Gastrocnemius medialis (tissue), 4 donors: Measurements from ENCODE around the gene MEF2C. TPM values are rescaled to one million over a fixed set of nuclear protein-coding genes. Genes with fewer than 3 reads are reported as not detected.

Experiments
- ATAC-seq, 2 donors: fragments of 150-250 bp; one replicate each; pipeline ENCODE4 v1.9.1; 2016
- DNase-seq, 2 donors: peaks; one replicate each; pipeline ENCODE4 v3.0.0-alpha.2; 2019
- H3K27ac ChIP-seq, 4 donors: fragments of 200-600 bp; sonication (generic); 1 replicate in 1 of 4; 2 replicates in 3 of 4; pipeline ENCODE4 v1.5.1; 2016 to 2018; ENCODE audit warnings: mild to moderate bottlenecking in 2 of 4, moderate library complexity in 1 of 4
- H3K27me3 ChIP-seq, 3 donors: fragments of 200-600 bp; sonication (generic) in 2 of 3; 1 replicate in 1 of 3; 2 replicates in 2 of 3; pipeline versions ENCODE4 v1.5.1 to v1.6.0; 2016 to 2019; ENCODE audit warnings: mild to moderate bottlenecking in 1 of 3, moderate library complexity in 1 of 3
- H3K36me3 ChIP-seq, 2 donors: fragments of 200-600 bp; sonication (generic) in 1 of 2; one replicate each; pipeline ENCODE4 v1.5.1; 2017 to 2018
- H3K4me1 ChIP-seq, 2 donors: fragments of 200-600 bp; sonication (generic) in 1 of 2; one replicate each; pipeline ENCODE4 v1.5.1; 2016 to 2017; ENCODE audit warnings: mild to moderate bottlenecking in 2 of 2
- H3K4me3 ChIP-seq, 4 donors: fragments of 200-600 bp; sonication (generic) in 3 of 4; 1 replicate in 1 of 4; 2 replicates in 3 of 4; pipeline ENCODE4 v1.5.1; 2016 to 2019; ENCODE audit warnings: mild to moderate bottlenecking in 2 of 4
- H3K9me3 ChIP-seq, 3 donors: fragments of 200-600 bp; sonication (generic) in 2 of 3; 1 replicate in 1 of 3; 2 replicates in 2 of 3; pipeline ENCODE4 v1.5.1; 2016 to 2019
- POLR2A ChIP-seq, 2 donors: fragments of 450-650 bp; IDR thresholded peaks; one replicate each; pipeline ENCODE4 v1.6.1; 2017; ENCODE audit warnings: antibody characterized with exemption in 2 of 2, mild to moderate bottlenecking in 2 of 2, moderate library complexity in 2 of 2
- in situ Hi-C, 4 donors: fragments of 200-750 bp; cut with MboI; loops; one replicate each; pipeline versions ENCODE4 v1.15.0 to v1.8.0; 2017; ENCODE audit warnings: low sequenced_read_pairs in 4 of 4
- intact Hi-C: fragments of 100-400 bp; cut with DNase I; formaldehyde crosslinking; loops from one replicate; pipeline ENCODE4 v1.15.1; 2023; ENCODE audit warnings: low total_unique reads
- total RNA-seq, 4 donors: library from RNA; depleted of rRNA; stranded (reverse); fragments of >200 nt; gene quantifications; one replicate each; pipeline versions ENCODE4 v1.1.0 to v1.2.3, GENCODE V29; 2016
- TF ChIP-seq, protein P1 (sequence below), 5 experiments: fragments of 450-650 bp in 3 of 5; fragments of 200-600 bp in 2 of 5; sonication (generic) in 2 of 5; IDR thresholded peaks in 4 of 5; conservative IDR thresholded peaks in 1 of 5; 1 replicate in 4 of 5; 2 replicates in 1 of 5; pipeline ENCODE4 v1.5.1; 2016 to 2019; ENCODE audit warnings: antibody characterized with exemption in 5 of 5, mild to moderate bottlenecking in 3 of 5, moderate library complexity in 3 of 5

Gene MEF2C
- total RNA-seq, 4 donors from 2014 or later, result 63.8 to 192 (median 128) TPM

DNA sequence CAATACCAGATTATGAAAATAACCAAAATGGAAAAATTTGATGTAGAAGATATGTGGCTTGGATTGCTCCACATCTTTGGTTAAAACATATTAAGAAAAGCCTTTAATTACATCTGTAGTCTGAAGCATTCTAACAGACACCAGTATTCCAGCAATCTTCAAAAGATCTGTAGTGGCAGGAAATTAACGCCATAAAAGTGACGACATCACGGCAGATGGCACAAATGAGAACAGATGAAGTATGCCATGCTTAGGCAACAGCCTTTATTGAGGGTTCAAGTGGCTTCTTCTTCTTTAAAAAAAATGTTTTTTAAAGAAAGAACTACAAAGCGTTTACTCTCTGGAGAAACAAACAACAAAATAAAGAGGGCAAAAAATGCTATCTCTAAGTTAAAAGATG, 164.2 kb downstream of the MEF2C start:
- no peaks in the 10 kb centered on the region for H3K27me3 ChIP-seq

DNA sequence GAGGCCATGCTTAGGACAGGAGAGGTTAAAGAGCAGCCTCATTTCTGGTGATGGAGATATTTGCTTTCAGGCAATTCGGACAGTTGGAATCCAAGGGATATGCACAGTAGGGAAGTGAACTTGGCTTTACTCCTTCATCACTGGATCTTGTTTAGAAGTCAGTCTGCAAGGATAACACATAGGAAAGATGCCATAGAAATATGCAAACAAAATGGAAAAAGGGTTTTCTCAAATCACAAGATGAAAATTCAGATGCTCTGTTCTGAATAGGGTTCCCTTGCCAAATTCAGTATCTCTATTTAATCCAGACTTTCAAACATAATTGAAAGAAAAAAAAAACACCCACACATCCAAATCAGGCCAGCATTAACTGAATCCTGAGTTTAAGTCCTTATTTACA, 166.9 kb downstream of the MEF2C start:
- Histone ChIP-seq H3K4me3 (no peak overlapping the region), H3K27ac (no peak overlapping the region), H3K9me3 (no peaks in the 10 kb centered on the region), H3K4me1 (no peaks in the 10 kb centered on the region), H3K36me3 (peaks cover 0 to 16% of the 10 kb centered on the region in 2 donors), H3K27me3 (no peaks in the 10 kb centered on the region)
- ATAC-seq (no peak), DNase-seq (no peak)
- intact Hi-C loops (no loop called here), in situ Hi-C loops (loop anchor here in 3 of 4 donors (10.0 to 25.0 kb wide), 5 partner anchors 346 to 1696 kb away; partner anchors contain the start of gene CETN3 (in 1 of the 3))
- TF ChIP-seq POLR2A (IDR thresholded peaks at IDR 0.05), result no peak

More for the DNA sequence above, 164.2 kb downstream of the MEF2C start:
- no peaks in the 10 kb centered on the region for H3K9me3 ChIP-seq
- in situ Hi-C loops, result loop anchor here in 3 of 4 donors (10.0 to 25.0 kb wide), 5 partner anchors 344 to 1694 kb away; partner anchors contain the start of gene CETN3 (in 1 of the 3)
- H3K36me3 ChIP-seq, result peaks cover 0 to 32% of the 10 kb centered on the region in 2 donors
- intact Hi-C loops, result no loop called here
- ATAC-seq (no peak), DNase-seq (no peak)
- no peak for TF ChIP-seq POLR2A (IDR thresholded peaks at IDR 0.05)
- TF ChIP-seq, protein P1, sequence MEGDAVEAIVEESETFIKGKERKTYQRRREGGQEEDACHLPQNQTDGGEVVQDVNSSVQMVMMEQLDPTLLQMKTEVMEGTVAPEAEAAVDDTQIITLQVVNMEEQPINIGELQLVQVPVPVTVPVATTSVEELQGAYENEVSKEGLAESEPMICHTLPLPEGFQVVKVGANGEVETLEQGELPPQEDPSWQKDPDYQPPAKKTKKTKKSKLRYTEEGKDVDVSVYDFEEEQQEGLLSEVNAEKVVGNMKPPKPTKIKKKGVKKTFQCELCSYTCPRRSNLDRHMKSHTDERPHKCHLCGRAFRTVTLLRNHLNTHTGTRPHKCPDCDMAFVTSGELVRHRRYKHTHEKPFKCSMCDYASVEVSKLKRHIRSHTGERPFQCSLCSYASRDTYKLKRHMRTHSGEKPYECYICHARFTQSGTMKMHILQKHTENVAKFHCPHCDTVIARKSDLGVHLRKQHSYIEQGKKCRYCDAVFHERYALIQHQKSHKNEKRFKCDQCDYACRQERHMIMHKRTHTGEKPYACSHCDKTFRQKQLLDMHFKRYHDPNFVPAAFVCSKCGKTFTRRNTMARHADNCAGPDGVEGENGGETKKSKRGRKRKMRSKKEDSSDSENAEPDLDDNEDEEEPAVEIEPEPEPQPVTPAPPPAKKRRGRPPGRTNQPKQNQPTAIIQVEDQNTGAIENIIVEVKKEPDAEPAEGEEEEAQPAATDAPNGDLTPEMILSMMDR (IDR thresholded peaks at IDR 0.05 in 4 of 5, conservative IDR thresholded peaks at IDR 0.05 in 1 of 5), result no peak
- H3K27ac ChIP-seq, result no peak overlapping the region
- no peaks in the 10 kb centered on the region for H3K4me1 ChIP-seq
- no peak overlapping the region for H3K4me3 ChIP-seq

DNA sequence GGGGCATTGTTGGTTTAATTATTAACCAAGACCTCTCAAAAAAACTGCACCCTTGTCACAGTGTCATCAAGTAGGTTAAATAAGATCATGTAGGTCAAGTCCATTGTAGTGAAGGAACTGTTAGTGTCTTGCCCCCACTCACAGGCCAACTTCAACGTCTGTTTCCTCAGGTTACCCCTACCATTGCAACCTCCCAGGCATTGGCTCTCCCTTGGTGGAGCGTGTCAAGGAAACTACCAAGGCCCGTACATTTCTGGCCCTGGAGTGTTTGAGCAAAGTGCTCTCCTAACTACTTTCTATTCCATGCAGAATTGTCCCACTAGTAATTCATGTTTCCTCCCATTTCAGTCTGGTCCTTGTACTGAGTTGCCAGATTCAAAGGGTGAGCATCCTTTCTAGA, 167.5 kb downstream of the MEF2C start:
- intact Hi-C loops (no loop called here), in situ Hi-C loops (loop anchor here in 3 of 4 donors (10.0 to 25.0 kb wide), 5 partner anchors 347 to 1697 kb away; partner anchors contain the start of gene CETN3 (in 1 of the 3))
- DNase-seq (no peak), ATAC-seq (no peak)
- Histone ChIP-seq H3K4me3 (no peak overlapping the region), H3K4me1 (no peaks in the 10 kb centered on the region), H3K9me3 (no peaks in the 10 kb centered on the region), H3K27me3 (no peaks in the 10 kb centered on the region), H3K36me3 (peaks cover 0 to 10% of the 10 kb centered on the region in 2 donors), H3K27ac (no peak overlapping the region)
- no peak for TF ChIP-seq POLR2A (IDR thresholded peaks at IDR 0.05)
- TF ChIP-seq, protein P1 (IDR thresholded peaks at IDR 0.05 in 4 of 5, conservative IDR thresholded peaks at IDR 0.05 in 1 of 5), result no peak

DNA sequence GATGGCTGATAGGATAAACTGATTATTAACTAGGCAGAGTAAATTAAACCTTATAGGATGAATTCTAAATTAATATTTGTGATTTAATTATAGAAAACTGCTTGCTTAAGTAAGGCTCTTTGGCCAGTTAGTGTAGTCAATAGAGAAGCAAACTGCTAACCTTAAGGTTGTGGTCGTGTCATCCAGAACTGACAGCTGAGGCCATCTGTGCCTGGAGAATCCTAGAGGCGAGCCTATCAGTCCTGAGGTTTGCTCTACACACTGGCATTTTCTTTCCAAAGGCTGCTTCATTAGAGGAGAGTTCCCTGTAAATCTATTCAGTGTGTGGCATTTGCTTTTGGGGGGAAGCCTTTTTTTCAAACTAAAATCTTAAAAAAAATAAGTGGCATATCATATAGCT, 169.2 kb downstream of the MEF2C start:
- no peak for ATAC-seq
- Histone ChIP-seq H3K27me3 (no peaks in the 10 kb centered on the region), H3K27ac (no peak overlapping the region), H3K9me3 (no peaks in the 10 kb centered on the region), H3K4me3 (no peak overlapping the region), H3K36me3 (no peaks in the 10 kb centered on the region), H3K4me1 (no peaks in the 10 kb centered on the region)
- in situ Hi-C loops (loop anchor here in 3 of 4 donors (10.0 to 25.0 kb wide), 5 partner anchors 348 to 1698 kb away; partner anchors contain the start of gene CETN3 (in 1 of the 3)), intact Hi-C loops (no loop called here)
- TF ChIP-seq, protein P1 (IDR thresholded peaks at IDR 0.05 in 4 of 5, conservative IDR thresholded peaks at IDR 0.05 in 1 of 5), result no peak
- no peak for TF ChIP-seq POLR2A (IDR thresholded peaks at IDR 0.05)
- no peak for DNase-seq

DNA sequence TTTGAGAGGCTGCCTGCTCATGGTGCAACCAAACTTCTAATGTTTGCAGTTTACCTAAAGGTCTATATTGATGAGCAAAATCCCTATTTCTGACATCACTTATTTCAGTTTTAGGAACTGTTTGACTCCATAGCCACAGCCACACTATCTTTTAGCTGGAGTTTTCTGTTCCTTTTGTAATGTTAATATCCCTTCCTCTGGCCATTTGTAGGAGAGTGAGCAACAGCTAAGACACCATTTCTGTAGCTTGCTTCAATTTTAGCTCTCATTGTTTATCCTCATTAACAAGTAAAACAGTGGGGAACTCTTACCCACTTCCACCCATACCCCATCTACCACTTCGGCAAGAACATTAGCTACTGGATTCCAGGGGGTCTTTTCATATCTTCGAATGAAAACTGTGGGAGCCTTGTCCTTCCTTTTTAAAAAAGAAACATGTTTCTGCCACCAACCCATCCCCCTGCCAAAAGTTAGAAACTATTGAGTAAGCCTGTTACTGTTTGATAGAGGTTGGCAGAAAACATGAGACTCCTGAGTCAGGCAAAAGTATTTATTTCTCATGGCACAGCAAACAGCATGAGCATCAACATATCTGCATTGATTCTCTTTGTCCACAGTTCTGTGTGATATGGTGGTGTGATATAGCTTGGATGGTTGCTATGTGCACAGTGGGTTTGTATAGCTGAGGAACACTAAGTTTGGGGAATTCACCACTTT, 174.1 kb downstream of the MEF2C start:
- TF ChIP-seq, protein P1 (IDR thresholded peaks at IDR 0.05 in 4 of 5, conservative IDR thresholded peaks at IDR 0.05 in 1 of 5), result no peak
- no peak for TF ChIP-seq POLR2A (IDR thresholded peaks at IDR 0.05)
- no peaks in the 10 kb centered on the region for H3K9me3 ChIP-seq
- H3K4me1 ChIP-seq, result no peaks in the 10 kb centered on the region
- no peaks in the 10 kb centered on the region for H3K27me3 ChIP-seq
- in situ Hi-C loops (loop anchor here in 3 of 4 donors (25.0 kb wide), 4 partner anchors 353 to 1703 kb away; partner anchors contain the start of gene CETN3 (in 1 of the 3)), intact Hi-C loops (no loop called here)
- no peak overlapping the region for H3K27ac ChIP-seq
- ATAC-seq, result no peak
- H3K4me3 ChIP-seq, result no peak overlapping the region
- no peak for DNase-seq
- H3K36me3 ChIP-seq, result no peaks in the 10 kb centered on the region
